ENCODE data around the gene PAPSS2.

The PAPSS2 gene

GRCh38 chr10:87763086-87763861 lies 103.6 kb downstream of the PAPSS2 start:
- Histone ChIP-seq H3K9ac (ENCODE audit: low read length) (no peak overlapping the region), H3K4me2 (ENCODE audit: low read depth, low read length, poor library complexity, severe bottlenecking) (no peak overlapping the region), H3K79me2 (ENCODE audit: insufficient read depth, low read length) (no peaks in the 10 kb centered on the region), H3K27ac (ENCODE audit: low read depth, low read length) (no peak overlapping the region), H3F3A (ENCODE audit: insufficient read depth) (0 out of 2 replicates have a peak, but pooled peaks cover 5% of the 10 kb centered on the region), H3K4me3 (ENCODE audit: insufficient read depth, low read length, poor library complexity, severe bottlenecking) (no peak overlapping the region), H4K20me1 (ENCODE audit: low read depth, low read length) (no peaks in the 10 kb centered on the region), H3K36me3 (ENCODE audit: low read length) (peaks cover 15% of the 10 kb centered on the region; the same call in 1 of the 2 replicates), H3K27me3 (ENCODE audit: low read length) (no peaks in the 10 kb centered on the region), H3K9me3 (ENCODE audit: insufficient read depth, low read length) (no peaks in the 10 kb centered on the region), H2AFZ (ENCODE audit: low read depth, low read length, severe bottlenecking) (no peak overlapping the region), H3K9me2 (replicated peaks; ENCODE audit: insufficient read depth, low read length) (no peaks in the 10 kb centered on the region)
- TF ChIP-seq CTCF (IDR thresholded peaks at IDR 0.05; ENCODE audit: insufficient read depth, low read length, poor library complexity, severe bottlenecking) (no peak), EZH2phosphoT487 (conservative IDR thresholded peaks at IDR 0.05; ENCODE audit: low read length) (no peak)

DNA sequence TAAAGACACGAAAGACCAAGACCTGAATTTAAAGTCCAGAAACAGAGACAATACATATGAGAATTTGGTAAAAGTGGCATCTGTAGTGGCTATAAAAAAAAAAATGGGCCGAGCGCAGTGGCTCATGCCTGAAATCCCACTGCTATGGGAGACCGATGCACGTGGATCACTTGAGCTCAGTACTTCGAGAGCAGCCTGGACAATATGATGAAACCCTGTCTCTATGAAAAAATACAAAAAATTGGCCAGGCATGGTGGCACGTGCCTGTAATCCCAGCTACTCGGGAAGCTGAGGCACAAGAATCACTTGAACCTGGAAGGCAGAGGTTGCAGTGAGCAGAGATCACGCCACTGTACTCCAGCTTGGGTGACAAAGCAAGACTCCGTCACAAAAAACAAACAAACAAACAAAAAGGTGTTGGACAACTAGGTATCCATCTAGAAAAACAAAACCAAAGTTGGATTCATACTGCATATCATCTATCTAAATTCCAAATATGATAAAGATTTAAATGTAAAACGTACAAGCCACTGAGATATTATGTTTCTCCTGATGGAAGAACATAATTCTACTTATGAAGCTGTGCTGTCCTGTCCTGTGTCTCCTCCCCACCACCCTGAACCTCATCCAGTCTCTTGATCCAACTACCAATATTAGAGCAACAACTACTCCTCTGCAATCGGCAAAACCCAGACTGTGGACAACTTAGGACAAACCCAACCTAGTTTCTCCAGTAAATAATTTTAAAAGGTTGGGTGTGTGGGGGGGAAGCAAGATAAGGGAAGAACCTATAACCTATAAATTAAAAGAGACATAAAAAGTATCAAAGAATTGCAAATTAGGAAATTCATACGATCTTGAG lies 104.6 kb downstream of the PAPSS2 start:
- no peaks in the 10 kb centered on the region for H3K79me2 ChIP-seq (ENCODE audit: insufficient read depth, low read length)
- no peak overlapping the region for H2AFZ ChIP-seq (ENCODE audit: low read depth, low read length, severe bottlenecking)
- H3K4me2 ChIP-seq (ENCODE audit: low read depth, low read length, poor library complexity, severe bottlenecking): no peak overlapping the region
- no peak overlapping the region for H3K4me3 ChIP-seq (ENCODE audit: insufficient read depth, low read length, poor library complexity, severe bottlenecking)
- no peaks in the 10 kb centered on the region for H3K9me3 ChIP-seq (ENCODE audit: insufficient read depth, low read length)
- no peak for TF ChIP-seq EZH2phosphoT487 (conservative IDR thresholded peaks at IDR 0.05; ENCODE audit: low read length)
- no peak for TF ChIP-seq CTCF (IDR thresholded peaks at IDR 0.05; ENCODE audit: insufficient read depth, low read length, poor library complexity, severe bottlenecking)
- no peak overlapping the region for H3K27ac ChIP-seq (ENCODE audit: low read depth, low read length)
- H3K27me3 ChIP-seq (ENCODE audit: low read length): no peaks in the 10 kb centered on the region
- H3K9ac ChIP-seq (ENCODE audit: low read length): no peak overlapping the region
- no peaks in the 10 kb centered on the region for H4K20me1 ChIP-seq (ENCODE audit: low read depth, low read length)
- peaks cover 16% of the 10 kb centered on the region; the same call in 1 of the 2 replicates for H3K36me3 ChIP-seq (ENCODE audit: low read length)
- 0 out of 2 replicates have a peak, but pooled peaks cover 5% of the 10 kb centered on the region for H3F3A ChIP-seq (ENCODE audit: insufficient read depth)
- no peaks in the 10 kb centered on the region for H3K9me2 ChIP-seq (replicated peaks; ENCODE audit: insufficient read depth, low read length)

DNA sequence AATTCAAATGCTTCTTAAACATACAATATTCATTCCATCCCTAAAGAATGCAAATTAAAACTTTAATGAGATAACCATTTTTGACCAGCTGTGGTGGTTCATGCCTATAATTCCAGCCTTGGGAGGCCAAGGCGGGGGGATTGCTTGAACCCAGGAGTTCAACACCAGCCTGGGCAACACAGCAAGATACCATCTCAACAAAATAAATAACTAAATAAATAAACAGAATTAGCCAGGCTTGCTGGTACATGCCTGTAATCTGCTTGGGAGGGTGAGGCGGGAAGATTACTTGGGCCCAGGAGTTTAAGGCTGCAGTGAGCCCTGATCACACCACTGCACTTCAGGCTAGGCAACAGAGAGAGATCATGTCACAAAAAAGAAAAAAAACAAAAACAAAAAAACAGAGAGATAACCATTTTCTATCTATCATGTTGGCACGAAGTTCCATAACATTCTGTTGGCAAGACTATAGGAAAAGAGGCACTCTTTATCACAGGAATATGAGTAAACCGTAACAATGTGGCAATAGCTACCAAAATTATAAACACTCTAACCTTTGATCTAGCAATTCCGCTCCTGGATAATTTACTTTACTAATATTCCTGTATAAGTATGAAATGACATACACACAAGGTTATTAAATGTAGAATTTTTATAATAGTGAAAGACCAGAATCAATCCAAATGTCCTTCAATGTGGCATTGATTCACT lies 106.1 kb downstream of the PAPSS2 start:
- Histone ChIP-seq H3K27ac (ENCODE audit: low read depth, low read length) (no peak overlapping the region), H3K9ac (ENCODE audit: low read length) (no peak overlapping the region), H3K4me3 (ENCODE audit: insufficient read depth, low read length, poor library complexity, severe bottlenecking) (no peak overlapping the region), H3K9me2 (replicated peaks; ENCODE audit: insufficient read depth, low read length) (no peaks in the 10 kb centered on the region), H2AFZ (ENCODE audit: low read depth, low read length, severe bottlenecking) (no peak overlapping the region), H3K36me3 (ENCODE audit: low read length) (peaks cover 23% of the 10 kb centered on the region; the same call in 1 of the 2 replicates), H3K4me2 (ENCODE audit: low read depth, low read length, poor library complexity, severe bottlenecking) (no peak overlapping the region), H4K20me1 (ENCODE audit: low read depth, low read length) (no peaks in the 10 kb centered on the region), H3K9me3 (ENCODE audit: insufficient read depth, low read length) (no peaks in the 10 kb centered on the region), H3F3A (ENCODE audit: insufficient read depth) (0 out of 2 replicates have a peak, but pooled peaks cover 5% of the 10 kb centered on the region), H3K79me2 (ENCODE audit: insufficient read depth, low read length) (no peaks in the 10 kb centered on the region), H3K27me3 (ENCODE audit: low read length) (no peaks in the 10 kb centered on the region)
- TF ChIP-seq EZH2phosphoT487 (conservative IDR thresholded peaks at IDR 0.05; ENCODE audit: low read length): no peak
- TF ChIP-seq CTCF (IDR thresholded peaks at IDR 0.05; ENCODE audit: insufficient read depth, low read length, poor library complexity, severe bottlenecking): no peak

All from SU-DHL-6 (cell line).